Testis (tissue), 2 donors: Measurements from ENCODE around the gene EHBP1.

Source experiments
- POLR2A ChIP-seq: fragments of 450-650 bp; IDR thresholded peaks from one replicate; pipeline ENCODE4 v1.6.1; 2017; ENCODE audit warnings: antibody characterized with exemption, mild to moderate bottlenecking, moderate library complexity
- TF ChIP-seq, protein P1 (sequence below), 3 experiments: fragments of 450-650 bp in 2 of 3; fragments of 200-600 bp in 1 of 3; sonication (generic) in 1 of 3; IDR thresholded peaks; one replicate each; pipeline ENCODE4 v1.5.1; 2016 to 2019; ENCODE audit warnings: antibody characterized with exemption in 3 of 3, mild to moderate bottlenecking in 2 of 3, moderate library complexity in 1 of 3

DNA sequence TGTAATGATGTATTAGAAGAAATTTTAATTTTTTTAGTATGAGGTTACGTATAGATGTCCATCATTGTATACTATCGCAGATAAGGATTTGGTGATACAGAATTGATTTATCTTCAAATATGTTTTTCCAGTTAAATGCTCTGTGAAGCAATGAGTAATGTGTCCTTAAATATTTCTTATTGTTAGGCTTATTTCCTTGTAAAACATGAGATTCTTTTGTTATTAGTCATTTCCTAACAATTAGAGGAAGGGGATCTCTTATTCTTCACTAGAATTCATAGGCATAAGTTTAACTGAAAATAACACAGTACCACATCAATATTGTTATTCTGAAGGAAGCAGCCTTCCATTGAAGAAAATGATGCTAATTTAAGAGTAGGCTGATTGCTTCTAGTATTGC lies 329.7 kb downstream of the EHBP1 start:
- TF ChIP-seq, protein P1, sequence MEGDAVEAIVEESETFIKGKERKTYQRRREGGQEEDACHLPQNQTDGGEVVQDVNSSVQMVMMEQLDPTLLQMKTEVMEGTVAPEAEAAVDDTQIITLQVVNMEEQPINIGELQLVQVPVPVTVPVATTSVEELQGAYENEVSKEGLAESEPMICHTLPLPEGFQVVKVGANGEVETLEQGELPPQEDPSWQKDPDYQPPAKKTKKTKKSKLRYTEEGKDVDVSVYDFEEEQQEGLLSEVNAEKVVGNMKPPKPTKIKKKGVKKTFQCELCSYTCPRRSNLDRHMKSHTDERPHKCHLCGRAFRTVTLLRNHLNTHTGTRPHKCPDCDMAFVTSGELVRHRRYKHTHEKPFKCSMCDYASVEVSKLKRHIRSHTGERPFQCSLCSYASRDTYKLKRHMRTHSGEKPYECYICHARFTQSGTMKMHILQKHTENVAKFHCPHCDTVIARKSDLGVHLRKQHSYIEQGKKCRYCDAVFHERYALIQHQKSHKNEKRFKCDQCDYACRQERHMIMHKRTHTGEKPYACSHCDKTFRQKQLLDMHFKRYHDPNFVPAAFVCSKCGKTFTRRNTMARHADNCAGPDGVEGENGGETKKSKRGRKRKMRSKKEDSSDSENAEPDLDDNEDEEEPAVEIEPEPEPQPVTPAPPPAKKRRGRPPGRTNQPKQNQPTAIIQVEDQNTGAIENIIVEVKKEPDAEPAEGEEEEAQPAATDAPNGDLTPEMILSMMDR (IDR thresholded peaks at IDR 0.05) = no peak
- no peak for TF ChIP-seq POLR2A
